ENCODE data around the gene MED19.

The MED19 gene

GRCh38 chr11:57667736-57668433 lies 44.1 kb downstream of the MED19 start, which contains the start of gene ZDHHC5:
Gene ZDHHC5, plus strand, starts transcription at chr11:57668114. Its CDS starts 4,977 bp downstream, at chr11:57673091.
- peak; percentile 60 for TF ChIP-seq CTCF (conservative IDR thresholded peaks at IDR 0.05; ENCODE audit: low read depth)
- ChIA-PET CTCF (no interaction called here), POLR2A (ENCODE audit: low non-redundant PET) (interaction anchor here (0.7 kb wide), 2 partner anchors 14 to 355 kb away, joined by 5 to 7 read pairs; no protein-coding TSS in a partner anchor)
- DNase-seq (ENCODE audit: low spot score), result peak; percentile 99
- peak within 1 kb of the TSS; percentile 99 for H3K27ac ChIP-seq

- TF ChIP-seq CTCF (conservative IDR thresholded peaks at IDR 0.05; ENCODE audit: low read depth), result no peak
- DNase-seq (ENCODE audit: low spot score), result peak; percentile 95
- H3K27ac ChIP-seq, result peak overlapping the region; percentile 99
- POLR2A ChIA-PET (ENCODE audit: low non-redundant PET), result interaction anchor here (0.7 kb wide), 2 partner anchors 14 to 355 kb away, joined by 5 to 7 read pairs; no protein-coding TSS in a partner anchor
- CTCF ChIA-PET, result no interaction called here
Observed at GRCh38 chr11:57667117-57667735, 44.8 kb downstream of the MED19 start.

DNA sequence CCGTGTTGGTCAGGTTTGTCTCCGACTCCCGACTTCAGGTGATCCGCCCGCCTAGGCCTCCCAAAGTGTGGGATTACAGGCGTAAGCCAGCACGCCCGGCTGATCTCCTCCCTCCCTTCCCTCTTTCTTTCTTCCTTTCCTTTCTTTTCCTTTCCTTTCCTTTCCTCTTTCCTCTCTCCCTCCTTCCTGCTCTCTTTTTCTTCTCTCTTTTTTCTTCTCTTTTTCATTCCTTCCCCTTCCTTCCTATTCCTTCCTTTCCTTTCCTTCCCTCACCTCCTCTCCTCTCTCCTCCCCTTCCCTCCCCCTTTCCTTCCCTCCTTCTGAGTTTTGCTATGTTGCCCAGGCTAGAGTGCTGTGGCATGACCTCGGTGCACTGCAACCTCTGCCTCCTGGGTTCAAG lies 48.0 kb downstream of the MED19 start:
- DNase-seq (ENCODE audit: low spot score), result no peak
- 0 out of 2 replicates have a peak overlapping the region, but pooled peaks have one; percentile 13 for H3K27ac ChIP-seq
- ChIA-PET CTCF (interaction anchor here (0.7 kb wide), 2 partner anchors 100 to 858 kb away, joined by 3 to 6 read pairs; no protein-coding TSS in a partner anchor), POLR2A (ENCODE audit: low non-redundant PET) (no interaction called here)
- no peak for TF ChIP-seq CTCF (conservative IDR thresholded peaks at IDR 0.05; ENCODE audit: low read depth)

- DNase-seq (ENCODE audit: low spot score), result no peak
Observed at GRCh38 chr11:57662893-57663292, 49.1 kb downstream of the MED19 start.

DNA sequence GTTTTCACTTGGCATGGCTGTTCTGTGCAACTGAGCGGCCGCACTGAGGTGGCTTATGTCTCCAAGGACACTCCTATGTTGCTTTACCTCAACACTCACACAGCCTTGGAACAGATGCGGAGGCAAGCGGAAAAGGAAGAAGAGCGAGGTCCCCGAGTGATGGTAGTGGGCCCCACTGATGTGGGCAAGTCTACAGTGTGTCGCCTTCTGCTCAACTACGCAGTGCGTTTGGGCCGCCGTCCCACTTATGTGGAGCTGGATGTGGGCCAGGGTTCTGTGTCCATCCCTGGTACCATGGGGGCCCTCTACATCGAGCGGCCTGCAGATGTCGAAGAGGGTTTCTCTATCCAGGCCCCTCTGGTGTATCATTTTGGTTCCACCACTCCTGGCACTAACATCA lies 52.3 kb downstream of the MED19 start:
- no peak for TF ChIP-seq CTCF (conservative IDR thresholded peaks at IDR 0.05; ENCODE audit: low read depth)
- no peak for DNase-seq (ENCODE audit: low spot score)
- H3K27ac ChIP-seq, result no peak overlapping the region
- ChIA-PET POLR2A (ENCODE audit: low non-redundant PET) (no interaction called here), CTCF (interaction anchor here (0.9 kb wide), 1 partner anchor 15 kb away, joined by 3 read pairs; no protein-coding TSS in a partner anchor)

More at GRCh38 chr11:57662893-57663292, 49.1 kb downstream of the MED19 start:
- no peak for TF ChIP-seq CTCF (conservative IDR thresholded peaks at IDR 0.05; ENCODE audit: low read depth)
- peak overlapping the region; percentile 26 for H3K27ac ChIP-seq
- ChIA-PET CTCF (interaction anchor here (0.7 to 0.8 kb wide), 2 partner anchors 35 to 624 kb away, joined by 3 read pairs; no protein-coding TSS in a partner anchor), POLR2A (ENCODE audit: low non-redundant PET) (interaction anchor here (0.5 kb wide), 1 partner anchor 38 kb away, joined by 3 read pairs; no protein-coding TSS in a partner anchor)

DNA sequence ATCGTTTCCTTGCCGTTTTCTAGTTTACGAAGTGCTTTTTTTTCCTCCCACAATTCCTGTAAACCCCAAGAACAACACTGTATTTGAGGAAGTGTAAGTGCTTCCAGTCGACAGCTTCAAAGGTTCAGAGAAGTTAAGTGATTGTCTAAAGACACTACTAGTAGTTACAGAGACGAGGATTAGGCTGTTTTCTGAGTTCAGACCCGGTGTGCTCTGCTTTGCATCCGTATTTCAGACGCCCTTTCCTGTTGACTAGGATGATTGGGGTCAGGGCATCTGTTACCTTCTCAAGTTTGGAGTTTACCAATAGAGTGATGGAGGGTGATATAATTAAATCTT lies 54.0 kb downstream of the MED19 start:
- peak overlapping the region; percentile 89 for H3K27ac ChIP-seq
- no peak for TF ChIP-seq CTCF (conservative IDR thresholded peaks at IDR 0.05; ENCODE audit: low read depth)
- POLR2A ChIA-PET (ENCODE audit: low non-redundant PET), result no interaction called here
- CTCF ChIA-PET, result interaction anchor here (0.9 to 1.3 kb wide), 2 partner anchors 14 to 143 kb away, joined by 3 to 4 read pairs; no protein-coding TSS in a partner anchor
- no peak for DNase-seq (ENCODE audit: low spot score)
